GM23338 (cell line): ENCODE measurements around the gene MXRA8. TPM values are rescaled to one million over a fixed set of nuclear protein-coding genes. Genes with fewer than 3 reads are reported as not detected.

ENCODE experiments used
- ATAC-seq: fragments of 200-7000 bp; cut with Tn5 transposase; 3 replicates; pipeline ENCODE4 v1.9.1; 2020
- DNase-seq: peaks from one replicate; pipeline ENCODE4 v3.0.0-alpha.2; 2015; ENCODE audit warnings: low spot score
- H2AFZ ChIP-seq: fragments of 200-600 bp; sonication (generic); 2 replicates; pipeline ENCODE4 v1.8.0; 2016; ENCODE audit warnings: antibody characterized with exemption, mild to moderate bottlenecking, moderate library complexity
- H3F3A ChIP-seq: fragments of 200-600 bp; sonication (generic); replicated peaks from 2 replicates; pipeline ENCODE4 v1.8.0; 2017; ENCODE audit warnings: antibody characterized with exemption, mixed run types, low read depth
- H3K27ac ChIP-seq: fragments of 200-600 bp; sonication (generic); 2 replicates; pipeline ENCODE4 v1.6.1; 2016; ENCODE audit warnings: low read depth
- H3K27me3 ChIP-seq: fragments of 200-600 bp; sonication (generic); 2 replicates; pipeline ENCODE4 v1.8.0; 2016; ENCODE audit warnings: mild to moderate bottlenecking, mixed run types, moderate library complexity; ENCODE audit not compliant: insufficient read depth
- H3K36me3 ChIP-seq: fragments of 200-600 bp; sonication (generic); 2 replicates; pipeline ENCODE4 v1.8.0; 2016; ENCODE audit warnings: mild to moderate bottlenecking; ENCODE audit not compliant: insufficient read depth
- H3K4me1 ChIP-seq: fragments of 200-600 bp; sonication (generic); 2 replicates; pipeline ENCODE4 v1.8.0; 2016; ENCODE audit warnings: mild to moderate bottlenecking, moderate library complexity; ENCODE audit not compliant: insufficient read depth
- H3K4me2 ChIP-seq: fragments of 200-600 bp; sonication (generic); 2 replicates; pipeline ENCODE4 v1.7.1; 2017; ENCODE audit warnings: mixed run types
- H3K4me3 ChIP-seq: fragments of 200-600 bp; sonication (generic); 2 replicates; pipeline ENCODE4 v1.6.1; 2016; ENCODE audit warnings: mixed run types
- H3K79me2 ChIP-seq: fragments of 200-600 bp; sonication (generic); replicated peaks from 2 replicates; pipeline ENCODE4 v1.8.0; 2017; ENCODE audit warnings: mild to moderate bottlenecking; ENCODE audit not compliant: insufficient read depth
- H3K9me2 ChIP-seq: fragments of 200-600 bp; sonication (generic); 2 replicates; pipeline ENCODE4 v1.8.0; 2017; ENCODE audit not compliant: insufficient read depth
- H4K20me1 ChIP-seq: fragments of 200-600 bp; sonication (generic); replicated peaks from 2 replicates; pipeline ENCODE4 v1.8.0; 2017; ENCODE audit warnings: mild to moderate bottlenecking; ENCODE audit not compliant: insufficient read depth
- H3K27ac Mint-ChIP-seq: 2 replicates; pipeline ENCODE4 v1.8.0; 2020; ENCODE audit warnings: inconsistent platforms, mild to moderate bottlenecking, moderate library complexity, mixed read lengths
- H3K27me3 Mint-ChIP-seq: 3 replicates; pipeline ENCODE4 v1.8.0; 2022; ENCODE audit warnings: low read depth, mild to moderate bottlenecking, moderate library complexity, mixed read lengths, inconsistent platforms; ENCODE audit not compliant: insufficient read depth, poor library complexity
- H3K36me3 Mint-ChIP-seq: 3 replicates; pipeline ENCODE4 v1.8.0; 2021; ENCODE audit warnings: low read depth, mild to moderate bottlenecking, inconsistent platforms, moderate library complexity, mixed read lengths
- H3K4me1 Mint-ChIP-seq: 3 replicates; pipeline ENCODE4 v1.8.0; 2020; ENCODE audit warnings: mild to moderate bottlenecking, inconsistent platforms, mixed read lengths
- H3K4me3 Mint-ChIP-seq: 3 replicates; pipeline ENCODE4 v1.8.0; 2021; ENCODE audit warnings: moderate library complexity, mild to moderate bottlenecking, inconsistent platforms, mixed read lengths
- H3K9me3 Mint-ChIP-seq: 3 replicates; pipeline ENCODE4 v1.8.0; 2020; ENCODE audit warnings: moderate library complexity, mild to moderate bottlenecking, inconsistent platforms, mixed read lengths
- CREB1 ChIP-seq: fragments of 250-450 bp; sonication (Bioruptor Pico); IDR thresholded peaks from 2 replicates; pipeline ENCODE4 v1.5.0; 2020; ENCODE audit warnings: low read depth, mild to moderate bottlenecking, moderate library complexity
- EZH2 ChIP-seq: fragments of 200-600 bp; sonication (generic); IDR thresholded peaks from one replicate; pipeline ENCODE4 v1.8.0; 2017; ENCODE audit warnings: antibody characterized with exemption, mild to moderate bottlenecking, low read depth; ENCODE audit not compliant: unreplicated experiment
- EZH2phosphoT487 ChIP-seq: fragments of 200-600 bp; sonication (generic); IDR thresholded peaks from one replicate; pipeline ENCODE4 v1.8.1; 2018; ENCODE audit warnings: antibody characterized with exemption; ENCODE audit not compliant: unreplicated experiment
- JUNB ChIP-seq: IDR thresholded peaks from one replicate; pipeline ENCODE4 v1.6.1; 2016; ENCODE audit warnings: antibody characterized with exemption; ENCODE audit not compliant: unreplicated experiment
- POLR2AphosphoS5 ChIP-seq: IDR thresholded peaks from 2 replicates; pipeline ENCODE4 v1.6.1; 2016; ENCODE audit warnings: antibody characterized with exemption, low read depth
- STAT1 ChIP-seq: IDR thresholded peaks from one replicate; pipeline ENCODE4 v1.6.1; 2016; ENCODE audit warnings: antibody characterized with exemption; ENCODE audit not compliant: unreplicated experiment
- ZNF114 ChIP-seq: fragments of 250-450 bp; sonication (Bioruptor Pico); IDR thresholded peaks from 2 replicates; pipeline ENCODE4 v1.5.0; 2020; ENCODE audit warnings: mild to moderate bottlenecking, moderate library complexity
- polyA plus RNA-seq: library from polyadenylated mRNA; unstranded; fragments of >200 nt; fragmentation: Nextera tagmentation; extraction: Ambion mirVana; gene quantifications from 2 replicates; pipeline ENCODE4 v1.2.1, GENCODE V29; 2016
- total RNA-seq: library from RNA; depleted of rRNA; stranded (reverse); fragments of >200 nt; shearing (Covaris generic); gene quantifications from 2 replicates; pipeline ENCODE4 v1.2.3, GENCODE V29; 2014
- TF ChIP-seq, protein P1 (sequence below): fragments of 250-450 bp; sonication (Bioruptor Pico); IDR thresholded peaks from 2 replicates; pipeline ENCODE4 v1.5.0; 2020; ENCODE audit warnings: mild to moderate bottlenecking, moderate library complexity
- TF ChIP-seq, protein P2 (sequence below): IDR thresholded peaks from one replicate; pipeline ENCODE4 v1.6.1; 2018; ENCODE audit warnings: antibody characterized with exemption; ENCODE audit not compliant: unreplicated experiment
- TF ChIP-seq, protein P3 (sequence below), 2 experiments: fragments of 200-600 bp in 1 of 2; sonication (generic) in 1 of 2; conservative IDR thresholded peaks; 2 replicates each; pipeline versions ENCODE4 v1.5.1 to v1.6.1; 2016 to 2017; ENCODE audit warnings: antibody characterized with exemption in 2 of 2, low read depth in 2 of 2, mild to moderate bottlenecking in 2 of 2, moderate library complexity in 1 of 2

The MXRA8 gene
- total and polyA plus RNA-seq, 2 experiments from 2014 or later = 9.1 to 17.2 TPM

- TF ChIP-seq, protein P1, sequence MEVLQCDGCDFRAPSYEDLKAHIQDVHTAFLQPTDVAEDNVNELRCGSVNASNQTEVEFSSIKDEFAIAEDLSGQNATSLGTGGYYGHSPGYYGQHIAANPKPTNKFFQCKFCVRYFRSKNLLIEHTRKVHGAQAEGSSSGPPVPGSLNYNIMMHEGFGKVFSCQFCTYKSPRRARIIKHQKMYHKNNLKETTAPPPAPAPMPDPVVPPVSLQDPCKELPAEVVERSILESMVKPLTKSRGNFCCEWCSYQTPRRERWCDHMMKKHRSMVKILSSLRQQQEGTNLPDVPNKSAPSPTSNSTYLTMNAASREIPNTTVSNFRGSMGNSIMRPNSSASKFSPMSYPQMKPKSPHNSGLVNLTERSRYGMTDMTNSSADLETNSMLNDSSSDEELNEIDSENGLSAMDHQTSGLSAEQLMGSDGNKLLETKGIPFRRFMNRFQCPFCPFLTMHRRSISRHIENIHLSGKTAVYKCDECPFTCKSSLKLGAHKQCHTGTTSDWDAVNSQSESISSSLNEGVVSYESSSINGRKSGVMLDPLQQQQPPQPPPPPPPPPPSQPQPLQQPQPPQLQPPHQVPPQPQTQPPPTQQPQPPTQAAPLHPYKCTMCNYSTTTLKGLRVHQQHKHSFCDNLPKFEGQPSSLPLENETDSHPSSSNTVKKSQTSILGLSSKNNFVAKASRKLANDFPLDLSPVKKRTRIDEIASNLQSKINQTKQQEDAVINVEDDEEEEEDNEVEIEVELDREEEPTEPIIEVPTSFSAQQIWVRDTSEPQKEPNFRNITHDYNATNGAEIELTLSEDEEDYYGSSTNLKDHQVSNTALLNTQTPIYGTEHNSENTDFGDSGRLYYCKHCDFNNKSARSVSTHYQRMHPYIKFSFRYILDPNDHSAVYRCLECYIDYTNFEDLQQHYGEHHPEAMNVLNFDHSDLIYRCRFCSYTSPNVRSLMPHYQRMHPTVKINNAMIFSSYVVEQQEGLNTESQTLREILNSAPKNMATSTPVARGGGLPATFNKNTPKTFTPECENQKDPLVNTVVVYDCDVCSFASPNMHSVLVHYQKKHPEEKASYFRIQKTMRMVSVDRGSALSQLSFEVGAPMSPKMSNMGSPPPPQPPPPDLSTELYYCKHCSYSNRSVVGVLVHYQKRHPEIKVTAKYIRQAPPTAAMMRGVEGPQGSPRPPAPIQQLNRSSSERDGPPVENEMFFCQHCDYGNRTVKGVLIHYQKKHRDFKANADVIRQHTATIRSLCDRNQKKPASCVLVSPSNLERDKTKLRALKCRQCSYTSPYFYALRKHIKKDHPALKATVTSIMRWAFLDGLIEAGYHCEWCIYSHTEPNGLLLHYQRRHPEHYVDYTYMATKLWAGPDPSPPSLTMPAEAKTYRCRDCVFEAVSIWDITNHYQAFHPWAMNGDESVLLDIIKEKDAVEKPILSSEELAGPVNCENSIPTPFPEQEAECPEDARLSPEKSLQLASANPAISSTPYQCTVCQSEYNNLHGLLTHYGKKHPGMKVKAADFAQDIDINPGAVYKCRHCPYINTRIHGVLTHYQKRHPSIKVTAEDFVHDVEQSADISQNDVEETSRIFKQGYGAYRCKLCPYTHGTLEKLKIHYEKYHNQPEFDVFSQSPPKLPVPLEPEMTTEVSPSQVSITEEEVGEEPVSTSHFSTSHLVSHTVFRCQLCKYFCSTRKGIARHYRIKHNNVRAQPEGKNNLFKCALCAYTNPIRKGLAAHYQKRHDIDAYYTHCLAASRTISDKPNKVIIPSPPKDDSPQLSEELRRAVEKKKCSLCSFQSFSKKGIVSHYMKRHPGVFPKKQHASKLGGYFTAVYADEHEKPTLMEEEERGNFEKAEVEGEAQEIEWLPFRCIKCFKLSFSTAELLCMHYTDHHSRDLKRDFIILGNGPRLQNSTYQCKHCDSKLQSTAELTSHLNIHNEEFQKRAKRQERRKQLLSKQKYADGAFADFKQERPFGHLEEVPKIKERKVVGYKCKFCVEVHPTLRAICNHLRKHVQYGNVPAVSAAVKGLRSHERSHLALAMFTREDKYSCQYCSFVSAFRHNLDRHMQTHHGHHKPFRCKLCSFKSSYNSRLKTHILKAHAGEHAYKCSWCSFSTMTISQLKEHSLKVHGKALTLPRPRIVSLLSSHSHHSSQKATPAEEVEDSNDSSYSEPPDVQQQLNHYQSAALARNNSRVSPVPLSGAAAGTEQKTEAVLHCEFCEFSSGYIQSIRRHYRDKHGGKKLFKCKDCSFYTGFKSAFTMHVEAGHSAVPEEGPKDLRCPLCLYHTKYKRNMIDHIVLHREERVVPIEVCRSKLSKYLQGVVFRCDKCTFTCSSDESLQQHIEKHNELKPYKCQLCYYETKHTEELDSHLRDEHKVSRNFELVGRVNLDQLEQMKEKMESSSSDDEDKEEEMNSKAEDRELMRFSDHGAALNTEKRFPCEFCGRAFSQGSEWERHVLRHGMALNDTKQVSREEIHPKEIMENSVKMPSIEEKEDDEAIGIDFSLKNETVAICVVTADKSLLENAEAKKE (CRISPR knock-in tag) = no peak
- TF ChIP-seq JUNB = no peak
Observed at GRCh38 chr1:1347026-1347595, 11.2 kb downstream of the MXRA8 start (continued).

- Mint-ChIP-seq H3K4me3 (no peak overlapping the region), H3K27me3 (peaks cover 3% of the 10 kb centered on the region), H3K9me3 (no peaks in the 10 kb centered on the region), H3K27ac (no peak overlapping the region), H3K4me1 (peaks cover 13% of the 10 kb centered on the region), H3K36me3 (peaks cover under 1% of the 10 kb centered on the region; the same call in 2 of the 3 replicates)
- H3K79me2 ChIP-seq = peaks cover 14% of the 10 kb centered on the region
- no peak overlapping the region for H3K4me2 ChIP-seq
- H2AFZ ChIP-seq = no peak overlapping the region
- peaks cover 3% of the 10 kb centered on the region for H4K20me1 ChIP-seq
- peaks cover 6% of the 10 kb centered on the region; the same call in 1 of the 2 replicates for H3F3A ChIP-seq
- no peak for ATAC-seq
- no peak for DNase-seq
- no peak overlapping the region for H3K27ac ChIP-seq
- H3K27me3 ChIP-seq = no peaks in the 10 kb centered on the region
- H3K9me2 ChIP-seq = no peaks in the 10 kb centered on the region
- H3K36me3 ChIP-seq = no peaks in the 10 kb centered on the region
- peaks cover 7% of the 10 kb centered on the region; the same call in 1 of the 2 replicates for H3K4me1 ChIP-seq
- H3K4me3 ChIP-seq = no peak overlapping the region
- TF ChIP-seq ZNF114 (no peak), STAT1 (no peak), POLR2AphosphoS5 (no peak), EZH2 (no peak), CREB1 (no peak), EZH2phosphoT487 (no peak), JUNB (no peak)
- TF ChIP-seq, protein P2, sequence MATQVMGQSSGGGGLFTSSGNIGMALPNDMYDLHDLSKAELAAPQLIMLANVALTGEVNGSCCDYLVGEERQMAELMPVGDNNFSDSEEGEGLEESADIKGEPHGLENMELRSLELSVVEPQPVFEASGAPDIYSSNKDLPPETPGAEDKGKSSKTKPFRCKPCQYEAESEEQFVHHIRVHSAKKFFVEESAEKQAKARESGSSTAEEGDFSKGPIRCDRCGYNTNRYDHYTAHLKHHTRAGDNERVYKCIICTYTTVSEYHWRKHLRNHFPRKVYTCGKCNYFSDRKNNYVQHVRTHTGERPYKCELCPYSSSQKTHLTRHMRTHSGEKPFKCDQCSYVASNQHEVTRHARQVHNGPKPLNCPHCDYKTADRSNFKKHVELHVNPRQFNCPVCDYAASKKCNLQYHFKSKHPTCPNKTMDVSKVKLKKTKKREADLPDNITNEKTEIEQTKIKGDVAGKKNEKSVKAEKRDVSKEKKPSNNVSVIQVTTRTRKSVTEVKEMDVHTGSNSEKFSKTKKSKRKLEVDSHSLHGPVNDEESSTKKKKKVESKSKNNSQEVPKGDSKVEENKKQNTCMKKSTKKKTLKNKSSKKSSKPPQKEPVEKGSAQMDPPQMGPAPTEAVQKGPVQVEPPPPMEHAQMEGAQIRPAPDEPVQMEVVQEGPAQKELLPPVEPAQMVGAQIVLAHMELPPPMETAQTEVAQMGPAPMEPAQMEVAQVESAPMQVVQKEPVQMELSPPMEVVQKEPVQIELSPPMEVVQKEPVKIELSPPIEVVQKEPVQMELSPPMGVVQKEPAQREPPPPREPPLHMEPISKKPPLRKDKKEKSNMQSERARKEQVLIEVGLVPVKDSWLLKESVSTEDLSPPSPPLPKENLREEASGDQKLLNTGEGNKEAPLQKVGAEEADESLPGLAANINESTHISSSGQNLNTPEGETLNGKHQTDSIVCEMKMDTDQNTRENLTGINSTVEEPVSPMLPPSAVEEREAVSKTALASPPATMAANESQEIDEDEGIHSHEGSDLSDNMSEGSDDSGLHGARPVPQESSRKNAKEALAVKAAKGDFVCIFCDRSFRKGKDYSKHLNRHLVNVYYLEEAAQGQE = no peak
- TF ChIP-seq, protein P3, sequence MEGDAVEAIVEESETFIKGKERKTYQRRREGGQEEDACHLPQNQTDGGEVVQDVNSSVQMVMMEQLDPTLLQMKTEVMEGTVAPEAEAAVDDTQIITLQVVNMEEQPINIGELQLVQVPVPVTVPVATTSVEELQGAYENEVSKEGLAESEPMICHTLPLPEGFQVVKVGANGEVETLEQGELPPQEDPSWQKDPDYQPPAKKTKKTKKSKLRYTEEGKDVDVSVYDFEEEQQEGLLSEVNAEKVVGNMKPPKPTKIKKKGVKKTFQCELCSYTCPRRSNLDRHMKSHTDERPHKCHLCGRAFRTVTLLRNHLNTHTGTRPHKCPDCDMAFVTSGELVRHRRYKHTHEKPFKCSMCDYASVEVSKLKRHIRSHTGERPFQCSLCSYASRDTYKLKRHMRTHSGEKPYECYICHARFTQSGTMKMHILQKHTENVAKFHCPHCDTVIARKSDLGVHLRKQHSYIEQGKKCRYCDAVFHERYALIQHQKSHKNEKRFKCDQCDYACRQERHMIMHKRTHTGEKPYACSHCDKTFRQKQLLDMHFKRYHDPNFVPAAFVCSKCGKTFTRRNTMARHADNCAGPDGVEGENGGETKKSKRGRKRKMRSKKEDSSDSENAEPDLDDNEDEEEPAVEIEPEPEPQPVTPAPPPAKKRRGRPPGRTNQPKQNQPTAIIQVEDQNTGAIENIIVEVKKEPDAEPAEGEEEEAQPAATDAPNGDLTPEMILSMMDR (conservative IDR thresholded peaks at IDR 0.05; ENCODE audit: low read depth in 2 of 2) = no peak
Observed at GRCh38 chr1:1346501-1346890, 11.9 kb downstream of the MXRA8 start.
